ENCODE measurements around the gene ZNF780B. TPM values are rescaled to one million over a fixed set of nuclear protein-coding genes. Genes with fewer than 3 reads are reported as not detected.

The ZNF780B gene
- polyA plus RNA-seq, 2 of the 4 experiments (the other 2 are of a cell fraction) = 8.7 to 10.0 TPM

- FAIRE-seq = no peak
Observed at GRCh38 chr19:40104754-40105153, 48.7 kb upstream of the ZNF780B start.

DNA sequence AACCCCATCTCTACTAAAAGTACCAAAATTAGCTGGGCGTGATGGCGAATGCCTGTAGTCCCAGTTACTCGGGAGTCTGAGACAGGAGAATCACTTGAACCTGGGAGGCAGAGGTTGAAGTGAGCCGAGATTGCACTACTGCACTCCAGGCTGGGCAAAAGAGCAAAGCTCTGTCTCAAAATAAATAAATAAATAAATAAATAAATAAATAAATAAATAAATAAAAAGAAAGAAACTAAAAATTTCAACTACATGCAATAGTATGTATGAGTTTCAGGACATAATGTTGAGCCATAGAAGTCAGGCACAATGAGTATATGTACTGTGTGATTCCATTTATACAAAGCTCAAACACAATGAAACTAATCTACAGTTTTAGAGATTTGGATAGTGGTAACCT is 47.6 kb upstream of the ZNF780B start:
- Histone ChIP-seq H3K9me3 (no peaks in the 10 kb centered on the region), H3K4me1 (no peaks in the 10 kb centered on the region), H3K4me3 (no peak overlapping the region), H3K4me2 (no peak overlapping the region), H3K27ac (no peak overlapping the region)
- DNase-seq (ENCODE audit: low read depth in 1 of 2, low spot score in 1 of 2) (no peak), FAIRE-seq (no peak), ATAC-seq (no peak)
- TF ChIP-seq RNF2 (IDR thresholded peaks at IDR 0.05; ENCODE audit: borderline replicate concordance, low read depth) = no peak
- TF ChIP-seq POLR2AphosphoS2 (conservative IDR thresholded peaks at IDR 0.05; ENCODE audit: low read length) = no peak
- TF ChIP-seq RCOR1 (IDR thresholded peaks at IDR 0.05; ENCODE audit: low read depth, low read length) = no peak
- no peak for TF ChIP-seq CBX2 (IDR thresholded peaks at IDR 0.05; ENCODE audit: borderline replicate concordance, low read depth)
- peak; percentile 99 for TF ChIP-seq ZC3H11A (IDR thresholded peaks at IDR 0.05)
- TF ChIP-seq HOXB5 (CRISPR knock-in tag; IDR thresholded peaks at IDR 0.05) = no peak
- no peak for TF ChIP-seq PHF8 (IDR thresholded peaks at IDR 0.05; ENCODE audit: borderline replicate concordance, low read depth)
- TF ChIP-seq, protein P1, sequence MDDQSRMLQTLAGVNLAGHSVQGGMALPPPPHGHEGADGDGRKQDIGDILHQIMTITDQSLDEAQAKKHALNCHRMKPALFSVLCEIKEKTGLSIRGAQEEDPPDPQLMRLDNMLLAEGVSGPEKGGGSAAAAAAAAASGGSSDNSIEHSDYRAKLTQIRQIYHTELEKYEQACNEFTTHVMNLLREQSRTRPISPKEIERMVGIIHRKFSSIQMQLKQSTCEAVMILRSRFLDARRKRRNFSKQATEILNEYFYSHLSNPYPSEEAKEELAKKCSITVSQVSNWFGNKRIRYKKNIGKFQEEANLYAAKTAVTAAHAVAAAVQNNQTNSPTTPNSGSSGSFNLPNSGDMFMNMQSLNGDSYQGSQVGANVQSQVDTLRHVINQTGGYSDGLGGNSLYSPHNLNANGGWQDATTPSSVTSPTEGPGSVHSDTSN (IDR thresholded peaks at IDR 0.05) = no peak
- POLR2A ChIA-PET = interaction anchor here (0.7 kb wide), 1 partner anchor 19 kb away, joined by 4 read pairs; no protein-coding TSS in a partner anchor
- CTCF ChIA-PET = interaction anchor here (0.6 to 1.0 kb wide), 6 partner anchors 10 to 409 kb away, joined by 3 to 4 read pairs (median 3); no protein-coding TSS in a partner anchor
- WGBS (ENCODE audit: missing lambda C conversion rate) = 55% methylated on average over 4 of the region's 4 CpGs

More at GRCh38 chr19:40104754-40105153, 48.7 kb upstream of the ZNF780B start:
- no peaks in the 10 kb centered on the region for H3K9me3 ChIP-seq
- no peak for DNase-seq (ENCODE audit: low read depth in 1 of 2, low spot score in 1 of 2)
- no peaks in the 10 kb centered on the region for H3K4me1 ChIP-seq
- CTCF ChIA-PET = interaction anchor here (1.9 kb wide), 1 partner anchor 35 kb away, joined by 5 read pairs; no protein-coding TSS in a partner anchor
- 2% methylated on average over 1 of the region's 1 CpG for WGBS (ENCODE audit: missing lambda C conversion rate)
- POLR2A ChIA-PET = interaction anchor here (0.6 kb wide), 1 partner anchor 87 kb away, joined by 3 read pairs; no protein-coding TSS in a partner anchor
- H3K27ac ChIP-seq = no peak overlapping the region
- TF ChIP-seq MAFK (IDR thresholded peaks at IDR 0.05; ENCODE audit: partially characterized antibody) = peak; percentile 88
- no peak for TF ChIP-seq TFCP2L1 (CRISPR knock-in tag; IDR thresholded peaks at IDR 0.05)
- no peak for TF ChIP-seq CHD2 (IDR thresholded peaks at IDR 0.05; ENCODE audit: low read length, partially characterized antibody)
- no peak for TF ChIP-seq FOXS1 (CRISPR knock-in tag; IDR thresholded peaks at IDR 0.05)
- no peak for TF ChIP-seq HOXB13 (CRISPR knock-in tag; IDR thresholded peaks at IDR 0.05; ENCODE audit: low read depth)
- TF ChIP-seq TP53 (CRISPR knock-in tag; IDR thresholded peaks at IDR 0.05) = no peak
- TF ChIP-seq NPAS2 (CRISPR knock-in tag; IDR thresholded peaks at IDR 0.05; ENCODE audit: borderline replicate concordance) = no peak
- no peak overlapping the region for H3K4me3 ChIP-seq
- H3K4me2 ChIP-seq = no peak overlapping the region
- no peak for ATAC-seq

- no peak for TF ChIP-seq EHF (CRISPR knock-in tag; IDR thresholded peaks at IDR 0.05)
- TF ChIP-seq HOXB5 (CRISPR knock-in tag; IDR thresholded peaks at IDR 0.05) = no peak
- TF ChIP-seq RNF2 (IDR thresholded peaks at IDR 0.05; ENCODE audit: borderline replicate concordance, low read depth) = no peak
- TF ChIP-seq NFE2L2 (conservative IDR thresholded peaks at IDR 0.05; ENCODE audit: low read length) = no peak
- no peak for TF ChIP-seq RAD21 (conservative IDR thresholded peaks at IDR 0.05 in 1 of 2, IDR thresholded peaks at IDR 0.05 in 1 of 2)
- no peak for TF ChIP-seq FOXS1 (CRISPR knock-in tag; IDR thresholded peaks at IDR 0.05)
- no peak for TF ChIP-seq EHMT2 (IDR thresholded peaks at IDR 0.05; ENCODE audit: low read depth)
- TF ChIP-seq MAFK (IDR thresholded peaks at IDR 0.05; ENCODE audit: partially characterized antibody) = no peak
- no peak for TF ChIP-seq CBX2 (IDR thresholded peaks at IDR 0.05; ENCODE audit: borderline replicate concordance, low read depth)
- TF ChIP-seq PHF8 (IDR thresholded peaks at IDR 0.05; ENCODE audit: borderline replicate concordance, low read depth) = no peak
- TF ChIP-seq MYC (IDR thresholded peaks at IDR 0.05; ENCODE audit: borderline replicate concordance, low read length) = no peak
- no peak for TF ChIP-seq ZSCAN20 (CRISPR knock-in tag; IDR thresholded peaks at IDR 0.05)
- no peak for TF ChIP-seq RFX5 (IDR thresholded peaks at IDR 0.05)
- TF ChIP-seq POLR2AphosphoS2 (conservative IDR thresholded peaks at IDR 0.05; ENCODE audit: low read length) = no peak
- no peak for TF ChIP-seq CEBPB (IDR thresholded peaks at IDR 0.05)
- H3K9me3 ChIP-seq = no peaks in the 10 kb centered on the region
- ChIA-PET CTCF (interaction anchor here (1.4 kb wide), 1 partner anchor 38 kb away, joined by 5 read pairs; no protein-coding TSS in a partner anchor), POLR2A (no interaction called here)
- DNase-seq (ENCODE audit: low read depth in 1 of 2, low spot score in 1 of 2) (no peak), FAIRE-seq (no peak), ATAC-seq (no peak)
- no peak overlapping the region for H3K27ac ChIP-seq
- H3K4me3 ChIP-seq = no peak overlapping the region
- no peak overlapping the region for H3K4me2 ChIP-seq
- no peaks in the 10 kb centered on the region for H3K4me1 ChIP-seq
- 23% methylated on average over 1 of the region's 1 CpG for WGBS (ENCODE audit: missing lambda C conversion rate)
Observed at GRCh38 chr19:40101813-40102212, 45.8 kb upstream of the ZNF780B start.

Data from A549 (cell line).